Keratinocyte (primary cell): ENCODE results near the gene RTCB.

Experiments used
- CTCF ChIP-seq, 3 experiments: IDR thresholded peaks in 1 of 3; conservative IDR thresholded peaks in 1 of 3; optimal IDR thresholded peaks in 1 of 3; 2 replicates in 2 of 3; 3 replicates in 1 of 3; pipeline versions ENCODE3 to v1.5.1; 2011; ENCODE audit warnings: low read length in 3 of 3, mild to moderate bottlenecking in 3 of 3, moderate library complexity in 2 of 3, control low read depth in 1 of 3, inconsistent platforms in 1 of 3; ENCODE audit not compliant: insufficient read depth in 2 of 3; ENCODE audit errors: extremely low read depth in 1 of 3
- EZH2 ChIP-seq: IDR thresholded peaks from one replicate; pipeline ENCODE4 v1.6.1; 2012; ENCODE audit warnings: inconsistent platforms, mild to moderate bottlenecking, low read length, moderate library complexity

DNA sequence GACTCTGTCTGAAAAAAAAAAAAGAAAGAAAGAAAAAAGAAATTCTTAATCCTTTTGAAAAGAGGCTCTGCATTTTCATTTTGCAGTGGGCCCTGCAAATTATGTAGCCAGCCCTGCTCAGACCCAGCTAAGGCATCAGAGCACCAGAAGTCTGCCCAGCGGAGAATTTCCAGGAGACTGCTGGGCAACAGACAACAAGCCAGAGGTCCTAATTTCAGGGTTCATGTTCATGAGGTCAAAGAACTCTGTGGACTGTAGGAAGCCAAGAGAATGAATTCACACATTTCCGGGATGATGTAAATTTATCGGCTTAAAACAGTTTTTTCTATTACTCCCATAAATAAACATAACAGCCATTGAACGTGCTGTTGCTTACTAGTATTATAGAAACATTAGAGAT lies 14.8 kb upstream of the RTCB start:
- TF ChIP-seq CTCF (optimal IDR thresholded peaks at IDR 0.05 in 1 of 3, IDR thresholded peaks at IDR 0.05 in 1 of 3, conservative IDR thresholded peaks at IDR 0.05 in 1 of 3; ENCODE audit: extremely low read depth in 1 of 3, insufficient read depth in 2 of 3, low read length in 3 of 3) (no peak), EZH2 (no peak)
